H1 (cell line): ENCODE results near the gene SSNA1. TPM values are rescaled to one million over a fixed set of nuclear protein-coding genes. Genes with fewer than 3 reads are reported as not detected.

Experiments
- CTCF ChIA-PET: fragments of 300-600 bp; sonication (Branson Sonifier 250); formaldehyde crosslinking; loops from one replicate; lab custom pipeline; 2021; ENCODE audit not compliant: partially characterized antibody; lab: Charles Lee
- POLR2A ChIA-PET: fragments of 300-600 bp; sonication (Branson Sonifier 250); formaldehyde crosslinking; loops from one replicate; lab custom pipeline; 2021; ENCODE audit warnings: inconsistent platforms; ENCODE audit not compliant: partially characterized antibody; lab: Charles Lee
- DNase-seq, 2 experiments: peaks; one replicate each; pipeline versions ENCODE4 v3.0.0 to v3.0.0-alpha.2; 2010 to 2022; ENCODE audit warnings: low spot score in 2 of 2, low read depth in 1 of 2, mixed read lengths in 1 of 2
- FAIRE-seq: peaks from 2 replicates; lab custom pipeline; 2011; peaks lifted over from hg19 to GRCh38; lab: Jason Lieb, UNC
- H2AFZ ChIP-seq: 2 replicates; pipeline ENCODE4 v1.8.1; 2012; ENCODE audit warnings: low read length, inconsistent platforms
- H2AK5ac ChIP-seq: 2 replicates; pipeline ENCODE4 v1.6.1; 2013; ENCODE audit warnings: low read depth, low read length
- H2BK120ac ChIP-seq: replicated peaks from 2 replicates; pipeline ENCODE3; 2013; ENCODE audit warnings: low read depth, low read length, inconsistent platforms
- H2BK12ac ChIP-seq: 2 replicates; pipeline ENCODE4 v1.6.1; 2013; ENCODE audit warnings: low read depth, low read length
- H2BK15ac ChIP-seq: 2 replicates; pipeline ENCODE4 v1.6.1; 2013; ENCODE audit warnings: low read length
- H2BK20ac ChIP-seq: 2 replicates; pipeline ENCODE4 v1.6.1; 2013; ENCODE audit warnings: low read length
- H2BK5ac ChIP-seq: 2 replicates; pipeline ENCODE4 v1.6.1; 2013; ENCODE audit warnings: low read depth, low read length
- H3K14ac ChIP-seq: 2 replicates; pipeline ENCODE4 v1.6.1; 2013; ENCODE audit warnings: inconsistent platforms; ENCODE audit not compliant: insufficient read length
- H3K18ac ChIP-seq: 2 replicates; pipeline ENCODE4 v1.6.1; 2013; ENCODE audit warnings: low read length; ENCODE audit errors: extremely low read depth
- H3K23ac ChIP-seq: 2 replicates; pipeline ENCODE4 v1.6.1; 2013; ENCODE audit warnings: inconsistent platforms; ENCODE audit not compliant: insufficient read length
- H3K23me2 ChIP-seq: 2 replicates; pipeline ENCODE4 v1.6.1; 2013; ENCODE audit warnings: low read depth, low read length
- H3K27ac ChIP-seq: 2 replicates; pipeline ENCODE4 v1.6.1; 2011; ENCODE audit warnings: low read depth, low read length, inconsistent platforms
- H3K27me3 ChIP-seq, 4 experiments: replicated peaks in 1 of 4; 1 replicate in 1 of 4; 2 replicates in 3 of 4; pipeline versions ENCODE4 v1.6.1 to v1.8.1; 2011 to 2013; ENCODE audit warnings: low read length in 3 of 4, mild to moderate bottlenecking in 3 of 4, inconsistent platforms in 2 of 4, mixed read lengths in 2 of 4, moderate library complexity in 1 of 4; ENCODE audit not compliant: control insufficient read depth in 3 of 4, insufficient read depth in 3 of 4; ENCODE audit errors: extremely low read depth in 1 of 4
- H3K36me3 ChIP-seq, 4 experiments: 2 replicates each; pipeline versions ENCODE4 v1.6.1 to v1.8.1; 2011 to 2013; ENCODE audit warnings: mild to moderate bottlenecking in 4 of 4, low read length in 3 of 4, moderate library complexity in 2 of 4, control low read depth in 1 of 4, inconsistent platforms in 1 of 4; ENCODE audit not compliant: insufficient read depth in 4 of 4, control insufficient read depth in 2 of 4
- H3K4ac ChIP-seq: replicated peaks from 2 replicates; pipeline ENCODE3; 2013; ENCODE audit warnings: low read length, low read depth, mixed read lengths, inconsistent platforms; ENCODE audit not compliant: insufficient read length
- H3K4me1 ChIP-seq, 4 experiments: replicated peaks in 1 of 4; 1 replicate in 1 of 4; 2 replicates in 3 of 4; pipeline versions ENCODE4 v1.6.1 to v1.8.1; 2011 to 2013; ENCODE audit warnings: low read length in 3 of 4, inconsistent platforms in 2 of 4, mixed read lengths in 1 of 4; ENCODE audit not compliant: insufficient read depth in 4 of 4, control insufficient read depth in 3 of 4
- H3K4me2 ChIP-seq, 2 experiments: 2 replicates each; pipeline versions ENCODE4 v1.6.1 to v1.8.1; 2011 to 2013; ENCODE audit warnings: low read depth in 2 of 2, low read length in 2 of 2, control low read depth in 1 of 2, inconsistent platforms in 1 of 2, mild to moderate bottlenecking in 1 of 2; ENCODE audit not compliant: insufficient read depth in 1 of 2
- H3K4me3 ChIP-seq, 4 experiments: fragments of 200-600, 300-600 bp in 1 of 4; sonication (generic), shearing (Covaris generic), sonication (Bioruptor Twin) in 1 of 4; 2 replicates each; pipeline versions ENCODE4 v1.5.1 to v1.8.1; 2011 to 2016; ENCODE audit warnings: low read length in 4 of 4, low read depth in 3 of 4, control low read depth in 2 of 4, inconsistent platforms in 2 of 4, mild to moderate bottlenecking in 2 of 4, mixed read lengths in 1 of 4, moderate library complexity in 1 of 4; ENCODE audit not compliant: insufficient read depth in 2 of 4; ENCODE audit errors: extremely low read depth in 1 of 4
- H3K56ac ChIP-seq: replicated peaks from 2 replicates; pipeline ENCODE3; 2013; ENCODE audit warnings: low read depth, mild to moderate bottlenecking, mixed read lengths, low read length, inconsistent platforms; ENCODE audit not compliant: insufficient read length
- H3K79me1 ChIP-seq: 2 replicates; pipeline ENCODE4 v1.6.1; 2013; ENCODE audit warnings: low read depth, low read length, control low read depth
- H3K79me2 ChIP-seq, 2 experiments: 2 replicates each; pipeline versions ENCODE4 v1.6.1 to v1.8.1; 2012 to 2013; ENCODE audit warnings: low read length in 2 of 2, mild to moderate bottlenecking in 2 of 2, inconsistent platforms in 1 of 2; ENCODE audit not compliant: insufficient read depth in 2 of 2, control insufficient read depth in 1 of 2
- H3K9ac ChIP-seq, 4 experiments: replicated peaks in 1 of 4; 1 replicate in 1 of 4; 2 replicates in 3 of 4; pipeline versions ENCODE4 v1.6.1 to v1.8.1; 2011 to 2013; ENCODE audit warnings: low read depth in 3 of 4, low read length in 3 of 4, control low read depth in 2 of 4, mild to moderate bottlenecking in 2 of 4, moderate library complexity in 2 of 4, inconsistent platforms in 1 of 4; ENCODE audit errors: extremely low read depth in 1 of 4
- H3K9me3 ChIP-seq, 2 experiments: 2 replicates each; pipeline versions ENCODE4 v1.6.1 to v1.8.1; 2012 to 2013; ENCODE audit warnings: mild to moderate bottlenecking in 2 of 2, moderate library complexity in 2 of 2, control low read depth in 1 of 2, inconsistent platforms in 1 of 2, low read depth in 1 of 2, low read length in 1 of 2, mixed read lengths in 1 of 2; ENCODE audit not compliant: insufficient read depth in 2 of 2
- H4K20me1 ChIP-seq, 2 experiments: replicated peaks in 1 of 2; 2 replicates each; pipeline versions ENCODE3 to v1.8.1; 2011 to 2013; ENCODE audit warnings: inconsistent platforms in 2 of 2, low read length in 2 of 2, mild to moderate bottlenecking in 1 of 2; ENCODE audit not compliant: insufficient read depth in 2 of 2, control insufficient read depth in 1 of 2
- H4K5ac ChIP-seq: 2 replicates; pipeline ENCODE4 v1.6.1; 2013; ENCODE audit warnings: low read length, low read depth, mixed read lengths, inconsistent platforms; ENCODE audit not compliant: insufficient read length
- H4K8ac ChIP-seq: 2 replicates; pipeline ENCODE4 v1.8.0; 2013; ENCODE audit warnings: mild to moderate bottlenecking, moderate library complexity, low read length, inconsistent platforms; ENCODE audit not compliant: insufficient read depth; ENCODE audit errors: extremely low read depth
- H4K91ac ChIP-seq: replicated peaks from 2 replicates; pipeline ENCODE3; 2013; ENCODE audit warnings: low read length, mixed read lengths, inconsistent platforms; ENCODE audit not compliant: insufficient read length
- ASH2L ChIP-seq: fragments of 200-600, 300-600 bp; sonication (generic); IDR thresholded peaks from one replicate; pipeline ENCODE4 v1.7.1; 2017; ENCODE audit warnings: low read length
- CEBPB ChIP-seq: IDR thresholded peaks from 2 replicates; pipeline ENCODE4 v1.6.1; 2012; ENCODE audit warnings: low read depth, low read length
- HDAC6 ChIP-seq: IDR thresholded peaks from one replicate; pipeline ENCODE4 v1.7.1; 2012; ENCODE audit warnings: low read depth, mild to moderate bottlenecking, inconsistent platforms, low read length, moderate library complexity
- JUN ChIP-seq: IDR thresholded peaks from 2 replicates; pipeline ENCODE4 v1.6.1; 2011; ENCODE audit warnings: low read depth, mild to moderate bottlenecking, improper control_type of control experiment, low read length
- PHF8 ChIP-seq: fragments of 200-600 bp; sonication (generic); conservative IDR thresholded peaks from 2 replicates; pipeline ENCODE4 v1.7.1; 2012; ENCODE audit warnings: low read depth, mild to moderate bottlenecking, inconsistent platforms, low read length, moderate library complexity
- TBP ChIP-seq: IDR thresholded peaks from 2 replicates; pipeline ENCODE4 v1.6.1; 2011; ENCODE audit warnings: low read depth, low read length, improper control_type of control experiment
- ZNF274 ChIP-seq: IDR thresholded peaks from 2 replicates; pipeline ENCODE4 v1.7.0; 2012; ENCODE audit warnings: low read length, borderline replicate concordance; ENCODE audit errors: extremely low read depth
- WGBS, 2 experiments: shearing (Covaris generic) in 1 of 2; methylation state at CpG; one replicate each; pipeline versions ENCODE4 v1.1.6 to v1.1.7; 2013 to 2015; ENCODE audit warnings: low lambda C conversion rate in 2 of 2, mixed read lengths in 2 of 2, inconsistent platforms in 1 of 2, low coverage in 1 of 2, missing lambda C conversion rate in 1 of 2; ENCODE audit not compliant: insufficient replicate concordance in 2 of 2, insufficient coverage in 1 of 2, insufficient read length in 1 of 2; ENCODE audit errors: extremely low coverage in 1 of 2, missing lambda C conversion rate in 1 of 2; 5-methylcytosine and 5-hydroxymethylcytosine counted together
- polyA plus RNA-seq, 7 experiments: library from polyadenylated mRNA; depleted of rRNA in 3 of 7; stranded (reverse) in 5 of 7; unstranded in 2 of 7; fragments of >200 nt in 5 of 7; fragments of 200-250 nt in 2 of 7; gene quantifications; 1 replicate in 5 of 7; 2 replicates in 1 of 7; 4 replicates in 1 of 7; pipeline versions ENCODE4 v1.2.1 to v1.2.3, GENCODE V29; 2011 to 2013; ENCODE audit warnings: missing spikeins in 2 of 7, mixed read lengths in 2 of 7
- total RNA-seq: library from RNA; stranded (reverse); fragmentation: NEBNext Ultra II Directional; extraction: Animal tissue kit (Norgen Biotek cat#: 25700); gene quantifications from 2 replicates; pipeline ENCODE4 v1.2.1, GENCODE V29; 2021

The SSNA1 gene
- total and polyA plus RNA-seq, 2 of the 8 experiments (the other 6 are each of a cell fraction or from before 2014, with no cell fraction given), result 87.3 to 157 TPM

DNA sequence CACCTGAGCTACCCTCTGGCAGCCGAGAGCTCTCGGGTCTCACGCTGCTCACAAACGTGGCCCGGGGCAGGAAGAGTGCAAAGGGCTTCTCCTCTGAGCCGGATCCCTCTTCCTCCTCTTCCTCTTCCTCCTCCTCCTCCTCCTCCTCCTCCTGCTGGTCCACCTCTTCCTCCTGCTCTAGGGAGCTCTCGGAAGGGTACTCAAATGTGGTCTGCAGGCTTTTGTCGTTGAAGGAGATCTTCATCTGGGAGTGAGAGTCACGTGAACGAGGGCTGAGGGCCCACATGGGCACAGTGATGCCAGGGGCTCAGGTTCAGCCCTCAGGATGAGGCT is 3.9 kb downstream of the SSNA1 start:
- H3K27ac ChIP-seq, result no peak overlapping the region
- ChIA-PET CTCF (interaction anchor here (1.1 to 14.0 kb wide), 5 partner anchors 15 to 62 kb away, joined by 3 to 204 read pairs (median 4); partner anchors contain the start of genes CYSRT1, LRRC26, RNF208 and RNF224), POLR2A (interaction anchor here (0.6 to 11.0 kb wide), 7 partner anchors 10 to 67 kb away, joined by 3 to 107 read pairs (median 3); partner anchors contain the start of genes NDOR1, RNF224, TMEM203 and TUBB4B)
- peaks cover 0 to 29% (median 9%) of the 10 kb centered on the region in 4 experiments; a peak in 6 of 7 replicates for H3K4me1 ChIP-seq
- H3K4me3 ChIP-seq, result no peak overlapping the region
- H3K36me3 ChIP-seq, result peaks cover 0 to 4% (median 1%) of the 10 kb centered on the region in 4 experiments; a peak in 2 of 8 replicates
- H4K8ac ChIP-seq, result peak overlapping the region; percentile 46; the same call in 1 of the 2 replicates
- peaks cover 0 to 24% of the 10 kb centered on the region in 2 experiments; a peak in 1 of 4 replicates for H3K79me2 ChIP-seq
- no peak overlapping the region for H2BK5ac ChIP-seq
- no peak overlapping the region for H4K5ac ChIP-seq
- H3K23ac ChIP-seq, result no peak overlapping the region
- no peak overlapping the region for H2BK120ac ChIP-seq
- DNase-seq (no peak), FAIRE-seq (no peak)
- no peaks in the 10 kb centered on the region for H3K9me3 ChIP-seq
- no peak overlapping the region for H3K4me2 ChIP-seq
- no peaks in the 10 kb centered on the region for H3K27me3 ChIP-seq
- no peak overlapping the region for H2AK5ac ChIP-seq
- TF ChIP-seq CEBPB (no peak), ZNF274 (no peak), JUN (no peak), PHF8 (no peak), ASH2L (no peak), HDAC6 (no peak), TBP (no peak)
- H3K18ac ChIP-seq, result no peak overlapping the region
- H3K56ac ChIP-seq, result no peak overlapping the region
- peaks cover 8% of the 10 kb centered on the region; the same call in 1 of the 2 replicates for H3K23me2 ChIP-seq
- H3K9ac ChIP-seq, result no peak overlapping the region
- no peak overlapping the region for H3K4ac ChIP-seq
- H4K20me1 ChIP-seq, result peaks cover 15 to 32% of the 10 kb centered on the region in 2 experiments
- H2BK12ac ChIP-seq, result no peak overlapping the region
- no peak overlapping the region for H2BK20ac ChIP-seq
- H3K14ac ChIP-seq, result no peak overlapping the region
- no peak overlapping the region for H2BK15ac ChIP-seq
- H3K79me1 ChIP-seq, result peaks cover 10% of the 10 kb centered on the region
- no peak overlapping the region for H2AFZ ChIP-seq
- 88% methylated on average over 10 of the region's 10 CpGs; no CpG with 5 or more reads in 1 of the 2 experiments for WGBS, 2 experiments
- H4K91ac ChIP-seq, result no peak overlapping the region
